MG63 (cell line): Measurements from ENCODE around the gene PSAP. TPM values are rescaled to one million over a fixed set of nuclear protein-coding genes. Genes with fewer than 3 reads are reported as not detected.

Experiments used
- DNase-seq: peaks from one replicate; pipeline ENCODE4 v3.0.0-alpha.2; 2020
- H3K27me3 ChIP-seq: fragments of 250-450 bp; sonication (Bioruptor Pico); 2 replicates; pipeline ENCODE4 v1.5.1; 2020; ENCODE audit warnings: mild to moderate bottlenecking, moderate library complexity
- H3K36me3 ChIP-seq: fragments of 250-450 bp; sonication (Bioruptor Pico); 2 replicates; pipeline ENCODE4 v1.5.1; 2020; ENCODE audit warnings: mild to moderate bottlenecking, moderate library complexity
- H3K4me3 ChIP-seq: fragments of 250-450 bp; sonication (Bioruptor Pico); 2 replicates; pipeline ENCODE4 v1.5.1; 2020; ENCODE audit warnings: mild to moderate bottlenecking, moderate library complexity
- H3K9me3 ChIP-seq: fragments of 250-450 bp; sonication (Bioruptor Pico); 2 replicates; pipeline ENCODE4 v1.5.1; 2020; ENCODE audit warnings: mild to moderate bottlenecking, moderate library complexity
- total RNA-seq: library from RNA; depleted of rRNA; stranded (reverse); fragments of >200 nt; shearing (Covaris generic); gene quantifications from 2 replicates; pipeline ENCODE4 v1.2.3, GENCODE V29; 2014; ENCODE audit warnings: low replicate concordance; rRNA removed

The PSAP gene
- total RNA-seq, 1 experiment from 2014 or later: 682 TPM

GRCh38 chr10:71773221-71773971, 77.7 kb downstream of the PSAP start, which contains the start of gene VSIR:
TSS of gene VSIR (minus strand) at chr10:71773520. CDS start at chr10:71773439, 81 bp downstream.
- DNase-seq: peak; percentile 80
- Histone ChIP-seq H3K36me3 (peaks cover 2% of the 10 kb centered on the region), H3K4me3 (peak within 1 kb of the TSS; percentile 78), H3K9me3 (no peaks in the 10 kb centered on the region), H3K27me3 (no peaks in the 10 kb centered on the region)

GRCh38 chr10:71772832-71773220, 78.2 kb downstream of the PSAP start:
- no peak for DNase-seq
- no peaks in the 10 kb centered on the region for H3K9me3 ChIP-seq
- peaks cover 2% of the 10 kb centered on the region for H3K36me3 ChIP-seq
- no peaks in the 10 kb centered on the region for H3K27me3 ChIP-seq
- H3K4me3 ChIP-seq: peak overlapping the region; percentile 78

- peak; percentile 88 for DNase-seq
- Histone ChIP-seq H3K4me3 (peak overlapping the region; percentile 78), H3K9me3 (no peaks in the 10 kb centered on the region), H3K27me3 (no peaks in the 10 kb centered on the region), H3K36me3 (peaks cover 2% of the 10 kb centered on the region)
Measured at GRCh38 chr10:71771821-71772617, 79.0 kb downstream of the PSAP start.

GRCh38 chr10:71771204-71771603, 79.8 kb downstream of the PSAP start:
- no peak overlapping the region for H3K4me3 ChIP-seq
- no peak for DNase-seq

GRCh38 chr10:71770789-71771188, 80.3 kb downstream of the PSAP start:
- DNase-seq: no peak
- H3K9me3 ChIP-seq: no peaks in the 10 kb centered on the region
- H3K4me3 ChIP-seq: no peak overlapping the region
- peaks cover 8% of the 10 kb centered on the region for H3K36me3 ChIP-seq
- no peaks in the 10 kb centered on the region for H3K27me3 ChIP-seq

More at GRCh38 chr10:71771204-71771603, 79.8 kb downstream of the PSAP start:
- Histone ChIP-seq H3K36me3 (peaks cover 5% of the 10 kb centered on the region), H3K9me3 (no peaks in the 10 kb centered on the region), H3K27me3 (no peaks in the 10 kb centered on the region)

GRCh38 chr10:71770255-71770654, 80.8 kb downstream of the PSAP start:
- Histone ChIP-seq H3K27me3 (no peaks in the 10 kb centered on the region), H3K4me3 (no peak overlapping the region), H3K9me3 (no peaks in the 10 kb centered on the region), H3K36me3 (peaks cover 9% of the 10 kb centered on the region)
- DNase-seq: peak; percentile 42

- H3K4me3 ChIP-seq: no peak overlapping the region
- peaks cover 14% of the 10 kb centered on the region for H3K36me3 ChIP-seq
- H3K27me3 ChIP-seq: no peaks in the 10 kb centered on the region
- H3K9me3 ChIP-seq: no peaks in the 10 kb centered on the region
- no peak for DNase-seq
Measured at GRCh38 chr10:71769279-71769823, 81.7 kb downstream of the PSAP start.

GRCh38 chr10:71767420-71768035, 83.5 kb downstream of the PSAP start:
- Histone ChIP-seq H3K4me3 (no peak overlapping the region), H3K27me3 (no peaks in the 10 kb centered on the region), H3K36me3 (peaks cover 19% of the 10 kb centered on the region), H3K9me3 (no peaks in the 10 kb centered on the region)
- DNase-seq: peak; percentile 86

GRCh38 chr10:71766717-71767419, 84.2 kb downstream of the PSAP start:
- peak; percentile 97 for DNase-seq
- Histone ChIP-seq H3K9me3 (no peaks in the 10 kb centered on the region), H3K4me3 (no peak overlapping the region), H3K36me3 (peaks cover 19% of the 10 kb centered on the region), H3K27me3 (no peaks in the 10 kb centered on the region)

Other genes starting within 250 kb of the PSAP start
- not detected in 2 replicates for gene C10orf105, start 131.5 kb downstream of the PSAP start, total RNA-seq
- 36.0 and 87.8 TPM in 2 replicates for gene VSIR, start 77.7 kb downstream of the PSAP start, total RNA-seq
- 14.6 and 21.7 TPM in 2 replicates for gene CHST3, start 113.1 kb upstream of the PSAP start, total RNA-seq
- gene SPOCK2, start 237.3 kb upstream of the PSAP start, total RNA-seq: not detected in 2 replicates